H54 (cell line): ENCODE data around the gene TXNRD2.

Experiments
- DNase-seq: peaks from one replicate; pipeline ENCODE4 v3.0.0; 2011; ENCODE audit warnings: low spot score, mixed read lengths; ENCODE audit not compliant: insufficient read length
- FAIRE-seq: peaks from 3 replicates; lab custom pipeline; 2011; peaks lifted over from hg19 to GRCh38; lab: Jason Lieb, UNC
- POLR2A ChIP-seq: IDR thresholded peaks from 2 replicates; pipeline ENCODE4 v1.6.1; 2011; ENCODE audit warnings: low read depth, mild to moderate bottlenecking, low read length

Gene TXNRD2

DNA sequence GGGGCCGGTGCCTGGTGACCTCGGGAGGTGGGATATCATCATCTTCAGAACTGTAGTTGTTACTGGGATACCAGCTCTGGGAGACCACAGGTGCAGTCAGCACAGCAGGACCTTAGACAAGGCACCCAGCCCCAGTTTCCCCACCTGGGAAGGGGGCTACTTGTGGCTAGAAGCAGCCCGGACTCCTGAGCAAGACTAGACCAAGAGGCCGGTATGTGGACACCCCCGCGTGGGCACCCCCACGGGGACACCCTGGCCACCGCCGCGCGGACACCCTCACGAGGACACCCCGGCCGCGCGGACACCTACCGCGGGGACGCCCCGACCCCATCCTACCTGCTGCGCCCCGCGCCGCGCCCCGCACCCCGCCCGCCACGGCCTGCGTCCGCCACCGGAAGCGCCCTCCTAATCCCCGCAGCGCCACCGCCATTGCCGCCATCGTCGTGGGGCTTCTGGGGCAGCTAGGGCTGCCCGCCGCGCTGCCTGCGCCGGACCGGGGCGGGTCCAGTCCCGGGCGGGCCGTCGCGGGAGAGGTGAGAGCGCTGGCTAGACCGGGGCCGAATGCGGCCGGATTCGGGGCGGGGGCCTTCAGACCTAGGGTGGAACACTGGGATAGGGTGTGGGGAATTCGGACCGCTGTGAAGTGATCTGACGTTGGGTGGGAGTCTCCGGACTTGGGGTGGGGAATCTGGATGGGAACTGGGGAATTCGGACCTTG, at the start of gene TXNRD2, which contains the start of gene COMT:
Gene TXNRD2 (minus strand): TSS at position 454 of the 718 bp plus-strand sequence. CDS start 15 bp downstream, at position 439.
Gene COMT (plus strand): TSS at position 408 of the 718 bp plus-strand sequence. CDS start 20,755 bp downstream, outside the sequence.
- DNase-seq (peak; percentile 52), FAIRE-seq (no peak)
- TF ChIP-seq POLR2A, result peak; percentile 66

DNA sequence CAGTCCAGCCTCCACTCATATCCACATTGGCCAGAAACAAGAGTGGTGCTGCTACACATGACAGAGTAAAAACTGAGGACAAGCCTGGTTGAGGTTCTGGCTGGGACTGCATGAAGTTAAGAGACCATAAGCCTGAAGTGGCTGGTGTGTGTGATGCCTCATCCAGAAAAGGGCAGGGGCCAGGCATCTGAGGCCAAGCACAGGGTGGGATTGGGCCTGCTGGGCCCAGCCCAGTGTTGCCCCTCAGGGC, 49.7 kb upstream of the TXNRD2 start:
- no peak for FAIRE-seq

DNA sequence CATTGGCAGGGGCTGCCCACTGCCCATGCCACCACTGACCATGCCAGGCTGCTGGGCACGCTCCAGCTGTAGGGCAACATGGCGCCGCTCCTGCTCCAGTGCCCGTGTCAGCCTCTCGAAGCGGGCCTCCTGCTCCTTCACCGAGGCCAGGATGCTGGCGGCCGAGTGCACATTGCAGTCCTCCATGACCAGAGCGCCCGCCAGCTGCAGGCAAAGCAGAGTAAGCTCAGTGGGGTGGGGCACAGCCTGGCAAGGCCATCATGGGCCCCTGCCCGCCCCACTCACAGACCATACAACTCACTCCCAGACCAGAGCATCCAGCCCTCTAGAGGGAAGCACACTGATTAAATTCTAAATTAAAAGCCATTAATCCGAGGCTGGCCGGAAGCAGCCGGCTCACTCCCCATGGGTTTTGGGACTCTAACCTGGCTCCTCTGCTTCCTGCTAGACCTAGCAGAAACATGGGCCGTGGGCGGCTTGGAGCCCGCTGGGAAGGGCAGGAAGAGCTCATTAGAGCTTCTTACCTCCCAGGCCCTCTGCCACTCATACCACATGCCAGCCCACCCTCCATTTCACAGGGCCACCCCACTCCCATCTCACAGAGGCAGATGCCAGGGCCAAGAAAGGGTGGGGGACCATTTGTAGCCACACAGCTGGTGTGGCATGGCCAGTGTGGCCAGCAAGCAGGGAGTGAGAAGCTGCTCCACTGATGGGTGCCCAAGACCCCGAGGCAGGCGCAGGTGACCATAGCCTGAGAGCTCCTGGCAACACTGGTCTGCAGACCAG, 49.2 kb upstream of the TXNRD2 start:
- DNase-seq (no peak), FAIRE-seq (no peak)
- TF ChIP-seq POLR2A, result no peak

More for the DNA sequence above, 49.7 kb upstream of the TXNRD2 start:
- no peak for TF ChIP-seq POLR2A
- no peak for DNase-seq

- DNase-seq (no peak), FAIRE-seq (no peak)
- no peak for TF ChIP-seq POLR2A
These were observed 48.6 kb upstream of the TXNRD2 start for GRCh38 chr22:19990188-19990587.

DNA sequence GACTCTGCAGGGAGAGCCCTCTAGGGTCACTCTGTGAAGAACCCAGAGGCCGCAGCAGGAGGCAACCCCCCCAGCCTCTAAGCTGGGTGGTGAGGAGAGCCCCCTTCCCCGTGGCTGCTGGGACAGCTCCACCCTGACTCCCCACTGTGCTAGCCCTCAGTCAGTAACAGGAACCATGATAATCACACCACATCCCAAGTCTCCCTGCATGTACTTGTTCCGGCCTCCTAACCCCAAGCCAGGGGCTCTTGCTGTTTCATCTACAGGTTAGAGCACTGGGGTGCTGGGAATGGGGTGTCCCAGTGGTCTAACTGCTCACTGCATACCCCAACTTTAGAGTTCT, 48.1 kb upstream of the TXNRD2 start:
- no peak for FAIRE-seq
- no peak for DNase-seq
- TF ChIP-seq POLR2A, result no peak

DNA sequence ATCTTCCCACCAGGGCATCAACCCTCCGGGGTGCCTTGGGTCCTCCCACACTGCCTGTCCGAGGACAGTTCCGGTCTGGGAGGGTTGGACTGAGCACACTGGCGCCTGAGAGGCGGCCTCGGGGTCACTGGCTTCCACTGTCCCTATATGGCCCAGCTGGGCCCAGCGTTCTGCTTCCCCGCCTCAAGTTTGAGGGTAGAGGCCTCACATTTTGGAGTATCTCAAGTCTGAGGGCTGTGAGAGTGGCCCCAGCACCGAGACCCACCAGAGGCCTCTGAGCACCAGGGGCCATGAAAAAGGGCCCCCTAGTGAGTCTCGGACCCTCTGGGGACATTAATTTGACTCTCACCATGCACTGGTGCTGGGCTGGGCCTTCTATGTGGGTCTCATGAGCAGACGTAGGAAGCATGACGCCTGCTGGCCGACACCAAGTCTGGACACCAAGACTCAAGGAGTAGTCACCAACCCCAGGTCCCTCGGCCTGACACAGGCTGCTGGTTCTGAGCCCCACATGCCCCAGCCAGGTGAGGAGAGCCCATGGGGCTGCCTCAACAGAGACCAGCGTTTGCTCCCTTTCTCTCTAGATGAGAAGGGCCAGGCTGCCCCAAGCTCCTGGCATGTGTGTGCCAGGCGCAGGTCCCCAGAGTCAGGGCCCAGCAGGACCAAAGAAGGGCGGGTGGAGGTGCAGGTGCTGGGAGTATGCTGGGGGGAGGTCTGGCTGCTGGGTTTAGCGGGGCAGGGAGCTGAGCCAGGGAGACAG, 47.5 kb upstream of the TXNRD2 start:
- DNase-seq, result no peak
- TF ChIP-seq POLR2A, result no peak
- FAIRE-seq, result no peak

DNA sequence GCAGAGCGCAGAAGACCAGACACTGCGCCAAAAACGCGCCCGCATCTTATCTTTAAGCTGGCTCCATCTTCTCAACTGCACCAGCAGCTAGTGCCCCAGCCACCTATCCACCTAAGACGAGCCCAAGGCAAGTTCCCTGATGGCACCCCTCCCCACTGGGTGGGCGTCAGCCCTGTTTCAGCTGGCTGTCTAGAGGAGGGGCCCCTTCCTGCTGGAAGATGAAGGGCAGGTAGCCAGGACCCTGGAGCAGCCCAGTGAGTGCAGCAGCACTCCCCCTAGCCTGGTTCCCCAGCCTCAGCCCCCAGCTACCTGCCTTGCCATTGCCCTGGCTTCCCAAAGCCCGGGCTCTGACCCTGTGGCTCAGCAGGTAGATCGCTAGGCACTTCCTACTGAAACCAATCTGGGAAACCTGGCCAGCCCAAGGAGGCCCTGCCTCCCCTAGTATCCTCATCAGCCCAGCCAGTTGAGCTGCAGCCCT, 46.8 kb upstream of the TXNRD2 start:
- DNase-seq, result no peak
- no peak for TF ChIP-seq POLR2A
- no peak for FAIRE-seq

DNA sequence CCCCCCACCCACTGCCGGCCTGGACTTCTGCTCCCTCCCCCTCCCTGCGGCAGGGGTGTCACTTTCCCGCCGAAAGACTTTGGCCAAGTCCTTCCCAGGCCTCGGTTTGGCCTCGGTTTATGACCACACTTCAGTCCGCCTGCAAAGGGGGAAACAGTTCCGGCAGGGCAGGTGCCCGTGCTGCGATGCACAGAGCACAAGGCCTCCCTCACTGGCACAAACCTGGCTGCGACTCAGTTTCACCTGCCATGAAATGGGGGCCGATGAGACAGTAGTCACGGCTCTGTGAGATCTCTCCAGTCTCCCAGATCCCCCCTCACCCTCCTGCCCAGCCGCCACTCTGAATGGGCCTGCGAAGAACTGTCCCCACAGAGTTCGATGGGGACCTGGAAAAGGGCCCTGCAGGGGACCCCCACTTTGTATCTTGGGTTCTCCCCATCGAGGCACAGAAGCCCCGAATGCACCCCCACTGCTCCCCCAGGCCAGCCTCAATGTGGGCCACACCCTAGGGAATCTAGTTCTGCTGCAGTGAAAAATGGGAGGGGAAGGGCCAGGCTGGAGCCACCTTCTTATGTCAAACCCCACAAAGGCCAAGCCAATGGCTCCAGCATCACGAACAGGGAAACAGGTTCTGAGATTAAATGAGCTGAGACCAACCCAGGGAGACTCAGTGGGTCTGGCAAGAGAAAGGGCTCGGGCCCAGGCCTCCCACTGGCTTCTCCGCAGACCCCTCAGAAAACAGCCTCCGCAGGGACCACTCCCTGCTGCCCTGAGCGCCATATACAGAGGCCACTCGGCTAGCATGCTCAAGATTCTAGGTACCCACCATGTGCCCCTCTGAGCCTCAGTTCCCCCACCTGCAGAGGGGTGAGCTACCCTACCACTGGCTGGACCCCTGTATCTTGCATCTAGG, 46.0 kb upstream of the TXNRD2 start:
- FAIRE-seq, result no peak
- TF ChIP-seq POLR2A, result no peak
- no peak for DNase-seq

DNA sequence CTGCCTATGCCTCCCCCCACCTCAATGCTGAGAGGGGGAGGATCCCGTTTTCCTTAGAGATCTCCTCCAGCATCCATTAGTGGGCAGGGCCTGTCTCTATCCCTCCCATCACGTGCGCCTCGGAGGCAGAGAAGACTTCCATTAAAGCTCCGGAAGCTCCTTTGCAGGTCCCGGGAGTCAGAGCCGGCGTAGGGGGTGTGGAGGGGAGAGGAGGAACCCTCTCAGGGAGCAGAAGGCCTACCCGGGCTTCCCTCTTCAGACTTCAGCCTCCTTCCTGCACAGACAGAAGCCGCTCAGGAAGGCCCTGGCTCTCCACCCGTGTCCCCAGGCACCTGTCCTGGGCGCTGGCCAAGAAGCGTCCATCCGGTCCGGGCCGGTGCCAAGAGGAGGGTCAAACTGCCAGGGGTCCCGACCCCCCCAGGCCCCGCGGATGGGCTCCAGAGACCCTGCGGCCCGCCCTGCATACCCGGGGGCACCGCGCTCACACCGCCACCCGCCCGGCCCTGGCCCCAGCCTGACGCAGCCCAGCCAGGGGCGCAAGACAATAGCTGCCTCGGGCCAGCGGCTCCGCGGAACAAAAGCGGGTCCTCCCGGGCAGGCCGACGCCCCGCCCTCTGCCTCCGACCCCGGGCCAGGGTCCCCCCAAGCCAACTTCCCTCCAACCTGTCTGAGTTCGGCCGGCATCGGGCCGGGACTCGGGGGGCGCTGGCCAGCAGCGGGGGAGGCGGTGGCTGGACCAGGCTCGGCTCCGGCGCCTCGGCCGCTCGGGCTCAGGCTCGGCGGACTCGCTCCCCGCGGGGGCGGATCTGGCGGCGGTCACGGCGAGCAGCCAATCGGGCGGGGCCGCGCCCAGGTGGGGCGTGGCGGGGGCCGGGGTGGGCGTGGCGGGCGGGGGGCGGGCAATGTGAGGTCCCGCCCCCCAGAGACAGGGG, 45.1 kb upstream of the TXNRD2 start:
- DNase-seq (peak; percentile 75), FAIRE-seq (no peak)
- TF ChIP-seq POLR2A, result 0 out of 2 replicates have a peak, but pooled peaks have one; percentile 18

DNA sequence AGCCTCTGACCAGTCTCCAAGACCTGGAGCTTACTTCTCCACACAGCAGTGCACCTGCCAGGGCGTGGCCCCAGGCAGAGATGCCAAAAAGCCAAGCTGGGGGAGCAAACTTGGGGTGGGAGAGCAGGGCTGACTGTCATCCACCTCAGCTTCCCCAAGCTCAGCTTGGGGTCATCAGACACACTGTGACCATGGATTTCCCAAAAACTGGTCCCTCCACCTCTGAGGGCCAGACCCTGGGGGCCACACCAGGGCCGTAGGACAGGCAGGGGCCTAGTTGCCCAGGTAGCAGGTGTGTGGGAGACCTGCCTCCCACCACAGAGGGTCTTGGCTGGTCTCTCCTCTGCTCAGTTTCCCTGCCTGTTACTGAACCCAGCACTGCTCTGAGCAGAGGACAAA, 44.4 kb upstream of the TXNRD2 start:
- DNase-seq, result no peak
- FAIRE-seq, result no peak
- no peak for TF ChIP-seq POLR2A

GRCh38 chr22:19984851-19985811, 43.5 kb upstream of the TXNRD2 start:
- no peak for TF ChIP-seq POLR2A
- no peak for FAIRE-seq
- no peak for DNase-seq
